C4-2B (cell line): Measurements from ENCODE around the gene GALNT16.

Experiments
- CTCF ChIP-seq: fragments of 450-650 bp; conservative IDR thresholded peaks from 2 replicates; pipeline ENCODE4 v1.5.1; 2017; ENCODE audit warnings: mild to moderate bottlenecking
- ZFX ChIP-seq: fragments of 450-650 bp; IDR thresholded peaks from 2 replicates; pipeline ENCODE4 v1.6.1; 2017

GRCh38 chr14:69303086-69303485, 43.1 kb downstream of the GALNT16 start:
- TF ChIP-seq CTCF, result no peak
- TF ChIP-seq ZFX, result no peak
